GM12865 (cell line): ENCODE measurements around the gene SLC17A9.
"Not testable (repeated sequence)": the region's sequence is repeated elsewhere in the genome, so short reads cannot be mapped to it uniquely, and the experiment has no call there.

ENCODE experiments used
- DNase-seq: peaks from one replicate; pipeline ENCODE4 v3.0.0; 2010; ENCODE audit warnings: low read depth
- H3K4me3 ChIP-seq: 2 replicates; pipeline ENCODE4 v1.5.1; 2011; ENCODE audit warnings: mild to moderate bottlenecking, low read depth, low read length, control low read depth
- CTCF ChIP-seq: IDR thresholded peaks from 2 replicates; pipeline ENCODE4 v1.5.1; 2011; ENCODE audit warnings: low read length, control low read depth, low read depth, inconsistent platforms; ENCODE audit not compliant: insufficient read depth; ENCODE audit errors: missing control alignments

Gene SLC17A9

GRCh38 chr20:62958388-62959100 lies 6.0 kb downstream of the SLC17A9 start:
- no peak for DNase-seq
- H3K4me3 ChIP-seq: no peak overlapping the region
- no peak for TF ChIP-seq CTCF

GRCh38 chr20:62959101-62959971 lies 6.8 kb downstream of the SLC17A9 start:
- no peak for TF ChIP-seq CTCF
- no peak for DNase-seq
- H3K4me3 ChIP-seq: no peak overlapping the region

GRCh38 chr20:62959998-62960436 lies 7.5 kb downstream of the SLC17A9 start:
- TF ChIP-seq CTCF: no peak
- DNase-seq: no peak
- H3K4me3 ChIP-seq: no peak overlapping the region

GRCh38 chr20:62960446-62961309 lies 8.2 kb downstream of the SLC17A9 start:
- not testable (repeated sequence) for H3K4me3 ChIP-seq, DNase-seq

- no peak overlapping the region for H3K4me3 ChIP-seq
- no peak for TF ChIP-seq CTCF
- DNase-seq: no peak
Measured at GRCh38 chr20:62961310-62961783, 8.8 kb downstream of the SLC17A9 start.

GRCh38 chr20:62961799-62962198 lies 9.3 kb downstream of the SLC17A9 start:
- no peak for TF ChIP-seq CTCF
- H3K4me3 ChIP-seq: no peak overlapping the region
- DNase-seq: no peak

- DNase-seq: no peak
- TF ChIP-seq CTCF: no peak
- H3K4me3 ChIP-seq: no peak overlapping the region
Measured at GRCh38 chr20:62962221-62962879, 9.8 kb downstream of the SLC17A9 start.
